Activated naive CD8-positive, alpha-beta T cell treated with anti-CD3 and anti-CD28 coated beads, Interleukin-2, amount 10 ng/mL, durations not matched to agents 7 days and 5 days (primary cell): Measurements from ENCODE around the gene KMT2B. TPM values are rescaled to one million over a fixed set of nuclear protein-coding genes. Genes with fewer than 3 reads are reported as not detected.
"Not testable (repeated sequence)": the region's sequence is repeated elsewhere in the genome, so short reads cannot be mapped to it uniquely, and the experiment has no call there.

Experiments
- ATAC-seq: fragments of 150-1000 bp; cut with Tn5 transposase; one replicate; pipeline ENCODE4 v1.10.0; 2021; ENCODE audit warnings: low read depth, moderate library complexity
- POLR2A ChIA-PET: fragments of 350-600 bp; sonication (Branson Sonifier 250); formaldehyde crosslinking; loops from one replicate; lab custom pipeline; 2021; ENCODE audit warnings: antibody characterized with exemption; lab: Charles Lee
- DNase-seq: peaks from one replicate; pipeline ENCODE4 v3.0.0; 2021
- H3K27ac Mint-ChIP-seq: one replicate; pipeline ENCODE4 v1.8.0; 2022; ENCODE audit warnings: mild to moderate bottlenecking, mixed read lengths
- H3K27me3 Mint-ChIP-seq: one replicate; pipeline ENCODE4 v1.8.0; 2022; ENCODE audit warnings: mild to moderate bottlenecking, moderate library complexity, mixed read lengths
- H3K36me3 Mint-ChIP-seq: one replicate; pipeline ENCODE4 v1.8.0; 2021; ENCODE audit warnings: mild to moderate bottlenecking, mixed read lengths
- H3K4me1 Mint-ChIP-seq: one replicate; pipeline ENCODE4 v1.8.0; 2021; ENCODE audit warnings: mixed read lengths
- H3K4me3 Mint-ChIP-seq: one replicate; pipeline ENCODE4 v1.8.0; 2022; ENCODE audit warnings: mild to moderate bottlenecking, moderate library complexity, mixed read lengths
- H3K9me3 Mint-ChIP-seq: one replicate; pipeline ENCODE4 v1.8.0; 2021; ENCODE audit warnings: mixed read lengths
- total RNA-seq, 2 experiments: library from RNA; stranded (reverse); gene quantifications; one replicate each; pipeline ENCODE4 v1.2.3, GENCODE V29; 2021

Gene KMT2B
- total RNA-seq, 2 experiments from 2014 or later, result 74.6 to 75.9 TPM

DNA sequence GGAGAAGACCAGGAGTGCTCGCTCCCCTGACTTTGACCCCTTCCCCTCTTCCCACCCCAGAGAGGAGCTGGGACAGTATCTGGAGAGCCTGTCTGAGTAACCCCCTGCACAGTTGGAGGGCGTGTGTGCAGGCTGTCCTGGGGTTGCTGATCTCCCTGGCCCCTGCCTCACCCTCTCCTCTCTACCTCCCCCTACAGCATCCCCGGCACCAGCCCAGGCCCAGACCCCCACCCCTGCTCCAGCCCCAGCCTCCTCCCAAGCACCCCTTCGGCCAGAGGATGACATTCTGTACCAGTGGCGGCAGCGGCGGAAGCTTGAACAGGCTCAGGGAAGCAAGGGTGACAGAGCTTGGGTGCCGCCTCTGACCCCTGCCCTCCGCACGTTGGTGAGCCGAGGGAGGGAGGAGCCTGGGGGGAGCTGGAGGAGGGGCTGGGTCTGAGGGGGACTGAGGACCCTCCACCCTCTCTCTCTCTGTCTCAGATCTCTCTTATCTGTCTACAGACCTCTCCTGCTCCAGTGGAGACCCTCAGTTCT is 48.8 kb downstream of the KMT2B start:
- Mint-ChIP-seq H3K27ac (no peak overlapping the region), H3K4me1 (peaks cover 6% of the 10 kb centered on the region), H3K4me3 (no peak overlapping the region), H3K36me3 (peaks cover 15% of the 10 kb centered on the region), H3K27me3 (no peaks in the 10 kb centered on the region), H3K9me3 (no peaks in the 10 kb centered on the region)
- no peak for DNase-seq
- POLR2A ChIA-PET, result interaction anchor here (1.1 to 2.6 kb wide), 2 partner anchors 9 to 19 kb away, joined by 5 read pairs; partner anchors contain the start of genes HSPB6 and LIN37
- peak; percentile 26 for ATAC-seq

DNA sequence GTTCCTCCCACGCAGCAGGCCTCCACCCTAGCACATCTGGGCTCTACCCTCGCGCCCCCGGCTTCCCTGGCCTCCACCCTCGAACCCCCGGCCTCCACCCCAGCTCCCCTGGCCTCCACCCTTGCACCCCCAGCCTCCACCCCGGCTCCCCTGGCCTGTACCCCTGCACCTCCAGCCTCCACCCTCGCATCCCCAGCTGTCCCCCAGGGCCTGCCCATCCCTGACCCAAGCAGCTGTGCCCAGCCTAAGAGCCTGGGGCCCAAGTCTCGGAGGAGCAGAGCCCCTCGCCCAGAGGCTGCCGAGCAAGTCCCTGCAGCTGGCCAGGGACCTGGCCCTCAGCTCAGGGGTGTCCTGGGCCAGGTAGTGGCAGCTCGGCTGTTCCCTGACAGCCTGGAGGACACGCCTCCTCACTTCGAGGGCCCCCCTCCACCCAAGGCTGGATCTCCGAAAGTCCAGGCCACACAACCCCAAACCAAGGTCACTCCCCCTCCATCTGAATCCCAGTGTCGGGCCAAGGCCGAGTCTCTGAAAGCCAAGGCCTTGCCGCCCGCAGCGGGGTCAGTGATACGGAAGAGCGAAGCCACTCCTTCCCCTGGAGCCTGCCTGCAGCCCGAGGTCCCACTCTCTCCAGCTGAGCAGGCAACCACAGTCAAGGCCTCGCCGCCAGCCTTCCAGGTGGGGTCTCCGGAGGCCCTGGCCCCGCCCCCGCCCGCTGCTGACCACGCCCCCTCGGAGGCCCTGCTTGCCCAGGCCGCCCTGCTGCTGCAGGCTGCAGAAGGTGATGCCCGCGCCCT is 49.7 kb downstream of the KMT2B start:
- H3K9me3 Mint-ChIP-seq, result no peaks in the 10 kb centered on the region
- H3K4me3 Mint-ChIP-seq, result no peak overlapping the region
- H3K27ac Mint-ChIP-seq, result no peak overlapping the region
- no peaks in the 10 kb centered on the region for H3K27me3 Mint-ChIP-seq
- H3K36me3 Mint-ChIP-seq, result peaks cover 9% of the 10 kb centered on the region
- H3K4me1 Mint-ChIP-seq, result peaks cover 3% of the 10 kb centered on the region
- ATAC-seq, result no peak
- POLR2A ChIA-PET, result interaction anchor here (1.1 to 2.6 kb wide), 3 partner anchors 10 to 22 kb away, joined by 4 to 5 read pairs (median 5); partner anchors contain the start of genes HSPB6, LIN37, PSENEN and U2AF1L4
- DNase-seq, result no peak

DNA sequence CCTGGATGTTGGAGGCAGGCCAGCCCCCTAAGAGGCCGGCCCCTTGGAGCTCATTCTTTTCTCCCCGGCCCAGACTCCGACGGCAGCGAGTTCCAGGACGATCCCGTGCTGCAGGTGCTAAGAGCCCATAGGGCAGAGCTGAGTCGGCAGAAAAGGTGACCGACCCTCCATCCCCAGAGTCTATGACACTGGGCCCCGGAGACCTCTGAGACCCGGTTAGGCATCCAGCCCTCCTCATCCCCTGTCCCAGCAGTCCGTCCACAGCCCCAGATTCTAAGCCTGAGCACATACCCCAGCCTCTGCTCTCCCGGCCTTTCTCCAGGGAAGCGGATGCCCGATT is 50.2 kb downstream of the KMT2B start:
- peaks cover 9% of the 10 kb centered on the region for H3K36me3 Mint-ChIP-seq
- no peak overlapping the region for H3K27ac Mint-ChIP-seq

DNA sequence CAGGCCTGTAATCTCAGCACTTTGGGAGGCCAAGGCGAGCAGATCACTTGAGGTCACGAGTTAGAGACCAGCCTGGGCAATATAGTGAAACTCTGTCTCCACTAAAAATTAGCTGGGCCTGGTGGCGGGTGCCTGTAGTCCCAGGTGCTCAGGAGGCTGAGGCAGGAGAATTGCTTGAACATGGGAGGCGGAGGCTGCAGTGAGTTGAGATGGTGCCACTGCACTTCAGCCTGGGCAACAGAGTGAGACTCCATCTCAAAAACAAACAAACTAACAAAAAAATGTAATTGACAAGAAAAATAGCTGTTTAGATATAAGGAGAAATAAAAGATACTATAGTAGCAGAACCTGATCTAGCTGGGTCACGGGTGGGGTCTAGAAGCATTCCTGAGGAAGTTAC is 54.6 kb downstream of the KMT2B start:
- H3K4me1 Mint-ChIP-seq, result peaks cover 20% of the 10 kb centered on the region
- H3K4me3 Mint-ChIP-seq, ATAC-seq, H3K27ac Mint-ChIP-seq, H3K36me3 Mint-ChIP-seq, H3K27me3 Mint-ChIP-seq, POLR2A ChIA-PET, DNase-seq, H3K9me3 Mint-ChIP-seq: not testable (repeated sequence)

More for the DNA sequence above, 50.2 kb downstream of the KMT2B start:
- POLR2A ChIA-PET, result interaction anchor here (1.1 to 2.6 kb wide), 2 partner anchors 20 to 23 kb away, joined by 4 to 5 read pairs; partner anchors contain the start of genes LIN37, PSENEN and U2AF1L4
- ATAC-seq, result no peak
- Mint-ChIP-seq H3K4me3 (no peak overlapping the region), H3K27me3 (no peaks in the 10 kb centered on the region), H3K4me1 (peaks cover 3% of the 10 kb centered on the region), H3K9me3 (no peaks in the 10 kb centered on the region)
- no peak for DNase-seq

DNA sequence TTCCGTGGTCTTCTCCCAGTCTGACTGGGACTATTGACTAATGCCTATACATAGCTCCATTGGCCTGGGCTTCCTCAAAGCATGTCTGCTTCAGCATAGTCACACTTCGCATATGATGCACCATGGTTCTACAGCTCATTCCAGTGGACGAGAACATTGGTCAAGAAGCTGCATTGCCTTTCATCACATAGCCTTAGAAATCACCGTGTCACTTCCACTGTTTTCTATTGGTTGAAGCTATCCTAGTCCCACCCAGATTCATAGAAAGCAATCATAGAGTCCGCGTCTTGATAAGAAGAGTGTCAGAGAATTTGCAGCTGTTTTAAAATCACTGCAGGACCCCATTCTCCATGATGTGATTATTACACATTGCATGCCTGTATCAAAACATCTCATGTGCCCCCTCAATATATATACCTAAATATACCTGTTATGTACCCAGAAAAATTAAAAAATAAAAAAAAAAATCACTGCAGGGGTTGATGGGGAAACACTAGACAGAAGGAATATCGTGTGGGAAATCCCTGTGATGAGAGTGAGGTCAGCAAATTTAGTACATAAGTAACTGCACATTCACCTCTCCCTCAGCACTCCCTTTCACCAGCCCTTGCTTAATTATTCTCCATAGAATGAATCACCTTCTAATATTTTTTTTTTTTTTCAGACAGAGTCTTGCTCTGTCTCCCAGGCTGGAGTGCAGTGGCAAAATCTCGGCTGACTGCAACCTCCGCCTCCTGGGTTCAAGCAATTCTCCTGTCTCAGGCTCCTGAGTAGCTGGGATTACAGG is 55.4 kb downstream of the KMT2B start:
- Mint-ChIP-seq H3K36me3 (peaks cover 7% of the 10 kb centered on the region), H3K4me3 (no peak overlapping the region), H3K27me3 (no peaks in the 10 kb centered on the region), H3K4me1 (peaks cover 20% of the 10 kb centered on the region), H3K27ac (no peak overlapping the region), H3K9me3 (no peaks in the 10 kb centered on the region)
- POLR2A ChIA-PET, result interaction anchor here (1.2 kb wide), 1 partner anchor 130 kb away, joined by 4 read pairs; no protein-coding TSS in a partner anchor
- ATAC-seq (no peak), DNase-seq (no peak)

DNA sequence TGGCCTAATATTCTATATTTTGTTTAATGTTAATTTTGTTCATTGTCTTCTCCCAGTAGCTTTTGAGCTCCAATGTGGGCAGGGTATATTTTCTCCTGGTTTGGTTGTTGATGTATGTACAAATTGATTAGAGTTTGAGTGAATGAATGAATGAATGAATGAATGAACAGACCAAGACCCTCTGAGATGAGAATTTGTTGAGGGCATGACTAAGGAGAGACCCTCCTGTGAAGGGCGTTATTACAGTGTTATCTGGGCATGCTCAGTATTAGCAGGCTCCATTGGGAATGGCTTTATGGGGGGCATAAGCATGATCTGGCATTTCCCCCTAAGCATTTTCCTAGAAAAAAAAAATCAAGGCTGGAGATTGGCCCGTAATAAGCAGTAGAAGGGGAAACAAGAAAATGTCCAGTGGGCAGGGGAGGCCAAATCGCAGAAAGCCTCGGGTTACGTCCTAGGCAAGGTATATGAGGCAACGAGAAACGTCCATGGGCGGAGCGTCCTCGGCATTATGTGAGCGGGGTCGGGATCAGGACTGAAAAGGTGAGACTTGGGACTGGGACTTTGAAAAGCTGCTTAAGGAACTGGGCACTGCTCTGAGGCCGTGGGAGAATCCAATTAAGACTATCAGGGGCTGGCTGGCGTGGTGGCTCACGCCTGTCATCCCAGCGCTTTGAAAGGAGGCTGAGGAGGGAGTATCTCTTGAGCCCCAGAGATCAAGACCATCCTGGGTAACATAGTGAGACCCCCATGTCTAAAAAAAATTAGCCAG is 56.7 kb downstream of the KMT2B start:
- Mint-ChIP-seq H3K27ac (no peak overlapping the region), H3K36me3 (peaks cover 1% of the 10 kb centered on the region), H3K4me1 (peaks cover 22% of the 10 kb centered on the region), H3K4me3 (peak overlapping the region; percentile 74), H3K27me3 (no peaks in the 10 kb centered on the region), H3K9me3 (no peaks in the 10 kb centered on the region)
- POLR2A ChIA-PET, result interaction anchor here (0.7 to 1.2 kb wide), 4 partner anchors 12 to 502 kb away, joined by 3 to 4 read pairs (median 4); no protein-coding TSS in a partner anchor
- ATAC-seq (no peak), DNase-seq (no peak)

DNA sequence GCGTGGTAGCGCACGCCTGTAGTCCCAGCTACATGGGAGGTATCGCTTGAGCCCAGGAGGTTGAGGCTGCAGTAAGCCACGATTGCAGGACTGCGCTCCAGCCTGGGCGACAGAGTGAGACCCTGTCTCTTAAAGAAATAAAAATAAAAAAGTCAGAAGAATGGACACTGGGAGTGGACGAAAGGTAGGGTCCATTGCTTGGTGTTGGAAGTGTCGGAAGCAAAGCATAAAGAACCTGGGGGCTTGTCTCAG is 57.2 kb downstream of the KMT2B start:
- POLR2A ChIA-PET, result interaction anchor here (0.7 kb wide), 2 partner anchors 13 to 502 kb away, joined by 3 to 4 read pairs; no protein-coding TSS in a partner anchor
- Mint-ChIP-seq H3K4me3 (peak overlapping the region; percentile 74), H3K36me3 (peaks cover 1% of the 10 kb centered on the region), H3K4me1 (peaks cover 22% of the 10 kb centered on the region), H3K9me3 (no peaks in the 10 kb centered on the region), H3K27ac (no peak overlapping the region), H3K27me3 (no peaks in the 10 kb centered on the region)
- DNase-seq, result no peak
- no peak for ATAC-seq

DNA sequence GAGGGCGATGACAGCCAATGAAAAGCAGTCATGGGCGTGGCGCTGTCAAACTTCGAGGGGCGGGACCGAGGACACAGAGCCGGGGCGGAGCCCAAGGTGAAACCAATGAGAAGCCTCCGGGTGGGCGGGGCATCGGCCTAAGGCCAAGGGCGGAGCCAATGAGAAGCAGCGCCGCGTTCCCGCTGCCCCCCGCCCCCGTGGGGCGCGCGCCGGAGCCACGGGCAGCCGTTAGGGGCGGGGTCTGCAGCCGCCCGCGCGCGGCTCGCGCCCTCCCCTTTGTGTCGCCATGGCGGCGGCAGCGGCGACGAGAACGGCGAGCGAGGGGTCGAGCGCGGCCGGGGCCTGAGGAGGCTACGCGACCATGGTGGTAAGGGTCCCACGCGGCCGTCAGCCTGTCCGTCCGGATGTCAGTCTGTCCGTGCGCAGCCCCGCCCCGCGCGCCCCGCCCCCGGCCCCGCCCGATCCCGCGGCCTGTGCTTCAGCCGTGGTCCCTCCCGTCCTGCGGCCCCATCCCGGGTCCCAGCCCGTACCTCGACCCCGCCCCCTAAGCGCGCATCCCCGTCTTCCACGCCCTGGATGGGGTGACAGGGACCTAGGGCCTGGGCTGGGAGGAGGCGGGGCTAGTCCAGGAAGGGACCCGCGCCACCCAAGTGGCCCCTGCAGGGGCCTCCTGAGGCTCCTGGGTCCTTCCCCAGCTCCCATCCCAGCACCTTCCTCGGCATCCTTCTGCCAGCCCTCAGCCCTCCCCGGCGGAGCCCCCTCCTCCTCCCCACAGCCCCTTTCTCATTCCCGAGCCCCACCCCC is 57.7 kb downstream of the KMT2B start, which contains the start of gene ARHGAP33:
ARHGAP33 (plus strand) TSS at position 267 of the 804 bp plus-strand sequence; CDS start at position 362, 95 bp downstream.
- POLR2A ChIA-PET, result interaction anchor here (0.7 to 1.2 kb wide), 2 partner anchors 13 to 278 kb away, joined by 3 read pairs; partner anchors contain the start of gene THAP8
- H3K27me3 Mint-ChIP-seq, result no peaks in the 10 kb centered on the region
- DNase-seq (peak; percentile 99), ATAC-seq (peak; percentile 92)
- no peaks in the 10 kb centered on the region for H3K9me3 Mint-ChIP-seq
- H3K36me3 Mint-ChIP-seq, result peaks cover 1% of the 10 kb centered on the region
- H3K4me3 Mint-ChIP-seq, result peak within 1 kb of the TSS; percentile 95
- H3K27ac Mint-ChIP-seq, result peak within 1 kb of the TSS; percentile 88
- peaks cover 22% of the 10 kb centered on the region for H3K4me1 Mint-ChIP-seq

DNA sequence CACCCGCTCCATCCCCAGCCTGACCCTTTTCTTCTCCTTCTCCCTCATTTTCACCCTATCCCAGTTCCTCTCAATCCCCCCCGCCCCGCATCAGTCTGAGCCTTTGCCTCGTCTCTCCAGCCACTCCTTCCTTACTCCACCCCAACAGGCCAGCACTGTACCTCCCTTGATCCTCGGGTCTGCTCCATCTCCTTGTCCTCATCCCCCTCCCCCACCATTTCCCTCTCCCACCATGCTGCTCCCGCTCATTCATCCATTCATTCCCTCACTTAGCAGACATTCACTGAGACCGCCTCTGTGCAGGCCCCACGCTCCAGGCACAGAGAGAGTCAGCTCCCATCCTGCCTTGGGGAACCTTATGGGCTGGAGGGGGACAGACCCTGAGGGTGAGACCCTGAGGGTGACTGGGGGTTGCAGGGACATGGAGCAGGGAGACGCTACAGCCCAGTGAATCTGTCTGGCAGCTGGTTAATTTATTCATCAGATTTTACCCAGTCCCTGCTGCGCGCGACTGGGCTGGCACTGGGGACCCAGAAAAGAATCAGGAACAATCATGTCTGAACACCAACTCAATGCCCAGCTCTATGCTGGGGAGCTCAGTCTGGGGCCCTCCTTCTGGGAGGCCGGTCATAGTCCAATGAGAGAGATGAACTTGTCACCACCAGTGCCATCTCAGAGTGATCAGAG is 58.4 kb downstream of the KMT2B start:
- no peaks in the 10 kb centered on the region for H3K9me3 Mint-ChIP-seq
- peak overlapping the region; percentile 95 for H3K4me3 Mint-ChIP-seq
- POLR2A ChIA-PET, result interaction anchor here (0.8 to 1.2 kb wide), 2 partner anchors 10 to 277 kb away, joined by 3 read pairs; partner anchors contain the start of gene THAP8
- peak overlapping the region; percentile 88 for H3K27ac Mint-ChIP-seq
- no peaks in the 10 kb centered on the region for H3K27me3 Mint-ChIP-seq
- DNase-seq (no peak), ATAC-seq (no peak)
- peaks cover 22% of the 10 kb centered on the region for H3K4me1 Mint-ChIP-seq
- peaks cover 4% of the 10 kb centered on the region for H3K36me3 Mint-ChIP-seq

DNA sequence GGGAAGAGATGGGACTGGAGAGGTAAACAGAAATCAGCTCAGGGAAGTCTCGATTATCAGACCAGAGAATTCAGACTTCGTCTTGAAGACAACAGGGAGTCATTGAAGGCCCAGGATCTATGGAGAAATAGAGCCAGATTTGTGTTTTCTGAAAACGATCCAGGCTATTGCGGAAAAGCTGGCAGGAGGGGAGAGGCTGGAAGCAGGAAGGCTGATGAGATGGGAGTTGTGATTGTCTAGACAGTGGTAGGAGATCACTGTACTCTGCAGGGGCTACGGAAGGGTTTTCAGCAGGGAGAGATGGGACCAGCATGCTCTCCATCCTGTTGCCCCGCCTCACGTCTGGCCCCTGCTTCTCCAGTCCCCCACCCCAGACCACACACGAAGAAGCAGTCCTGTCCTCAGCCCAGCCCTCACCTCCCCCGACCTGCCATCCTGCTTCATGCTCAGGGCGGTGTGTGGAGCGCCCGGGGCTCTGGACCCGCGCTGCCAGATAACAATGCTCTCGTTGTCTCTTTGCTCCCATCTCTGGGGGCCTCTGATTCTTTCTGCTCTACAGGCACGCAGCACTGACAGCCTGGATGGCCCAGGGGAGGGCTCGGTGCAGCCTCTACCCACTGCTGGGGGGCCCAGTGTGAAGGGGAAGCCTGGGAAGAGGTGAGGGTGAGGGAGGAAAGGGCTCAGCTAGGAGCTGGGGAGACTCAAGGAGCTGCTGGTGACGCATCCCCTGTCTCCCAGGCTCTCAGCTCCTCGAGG is 59.5 kb downstream of the KMT2B start:
- Mint-ChIP-seq H3K36me3 (peaks cover 5% of the 10 kb centered on the region), H3K4me3 (peak overlapping the region; percentile 95), H3K9me3 (no peaks in the 10 kb centered on the region), H3K27ac (peak overlapping the region; percentile 2), H3K27me3 (no peaks in the 10 kb centered on the region), H3K4me1 (peaks cover 22% of the 10 kb centered on the region)
- ATAC-seq, result no peak
- POLR2A ChIA-PET, result interaction anchor here (0.8 kb wide), 1 partner anchor 9 kb away, joined by 3 read pairs; no protein-coding TSS in a partner anchor
- no peak for DNase-seq

DNA sequence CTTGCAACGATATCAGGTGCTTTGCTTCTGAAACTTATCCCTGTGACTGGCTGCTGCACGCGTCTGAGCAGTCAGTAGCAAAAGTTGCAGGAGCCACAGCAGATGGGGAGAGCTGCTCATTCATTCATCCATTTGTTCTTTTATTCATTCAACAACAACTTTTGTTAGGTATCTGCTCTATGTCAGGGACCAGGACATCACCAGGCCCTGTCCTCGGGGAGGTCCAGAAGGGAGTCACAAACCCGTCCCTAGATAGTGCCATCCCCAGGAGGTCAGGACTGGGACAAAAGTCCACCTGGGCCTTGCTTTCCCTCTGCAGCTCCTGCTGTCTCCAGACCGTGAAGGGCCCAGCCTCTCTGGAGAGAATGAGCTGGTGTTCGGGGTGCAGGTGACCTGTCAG is 60.2 kb downstream of the KMT2B start:
- Mint-ChIP-seq H3K4me3 (no peak overlapping the region), H3K27ac (no peak overlapping the region), H3K9me3 (no peaks in the 10 kb centered on the region), H3K4me1 (peaks cover 23% of the 10 kb centered on the region), H3K27me3 (no peaks in the 10 kb centered on the region), H3K36me3 (peaks cover 7% of the 10 kb centered on the region)
- POLR2A ChIA-PET, result no interaction called here
- DNase-seq, result no peak
- no peak for ATAC-seq
